ENCODE measurements around the gene ZSWIM7.
A peak's percentile ranks its signal among the peaks of the same experiment; 100 is the strongest.

ZSWIM7 gene

GRCh38 chr17:15977894-15978293 is 21.6 kb downstream of the ZSWIM7 start:
- peaks cover 70% of the 10 kb centered on the region for H3K36me3 Mint-ChIP-seq (ENCODE audit: low read depth)
- H3K27ac Mint-ChIP-seq, result no peak overlapping the region
- no peak overlapping the region for H3K4me3 Mint-ChIP-seq
- intact Hi-C loops (cut with micrococcal nuclease), result no loop called here
- no peaks in the 10 kb centered on the region for H3K27me3 Mint-ChIP-seq
- no peaks in the 10 kb centered on the region for H3K9me3 Mint-ChIP-seq
- peaks cover 19% of the 10 kb centered on the region for H3K4me1 Mint-ChIP-seq (ENCODE audit: low read depth)

- Mint-ChIP-seq H3K36me3 (ENCODE audit: low read depth) (peaks cover 64% of the 10 kb centered on the region), H3K4me1 (ENCODE audit: low read depth) (peaks cover 21% of the 10 kb centered on the region), H3K4me3 (no peak overlapping the region), H3K27me3 (peaks cover 2% of the 10 kb centered on the region), H3K9me3 (no peaks in the 10 kb centered on the region), H3K27ac (no peak overlapping the region)
- intact Hi-C loops (cut with micrococcal nuclease), result no loop called here
Observed at GRCh38 chr17:15973834-15974233, 25.7 kb downstream of the ZSWIM7 start.

GRCh38 chr17:15973016-15973415 is 26.5 kb downstream of the ZSWIM7 start:
- H3K4me3 Mint-ChIP-seq, result no peak overlapping the region
- intact Hi-C loops (cut with micrococcal nuclease), result no loop called here
- peaks cover 58% of the 10 kb centered on the region for H3K36me3 Mint-ChIP-seq (ENCODE audit: low read depth)
- H3K27me3 Mint-ChIP-seq, result peaks cover 2% of the 10 kb centered on the region
- peaks cover 25% of the 10 kb centered on the region for H3K4me1 Mint-ChIP-seq (ENCODE audit: low read depth)
- no peaks in the 10 kb centered on the region for H3K9me3 Mint-ChIP-seq
- H3K27ac Mint-ChIP-seq, result no peak overlapping the region

GRCh38 chr17:15972497-15972951 is 27.0 kb downstream of the ZSWIM7 start:
- H3K27me3 Mint-ChIP-seq, result peaks cover 2% of the 10 kb centered on the region

GRCh38 chr17:15971882-15972281 is 27.6 kb downstream of the ZSWIM7 start:
- Mint-ChIP-seq H3K4me3 (no peak overlapping the region), H3K27ac (no peak overlapping the region), H3K36me3 (ENCODE audit: low read depth) (peaks cover 54% of the 10 kb centered on the region), H3K27me3 (peaks cover 2% of the 10 kb centered on the region), H3K4me1 (ENCODE audit: low read depth) (peaks cover 36% of the 10 kb centered on the region), H3K9me3 (no peaks in the 10 kb centered on the region)
- intact Hi-C loops (cut with micrococcal nuclease), result no loop called here

More at GRCh38 chr17:15972497-15972951, 27.0 kb downstream of the ZSWIM7 start:
- H3K4me1 Mint-ChIP-seq (ENCODE audit: low read depth), result peaks cover 30% of the 10 kb centered on the region
- H3K4me3 Mint-ChIP-seq, result no peak overlapping the region
- no peak overlapping the region for H3K27ac Mint-ChIP-seq
- intact Hi-C loops (cut with micrococcal nuclease), result no loop called here
- no peaks in the 10 kb centered on the region for H3K9me3 Mint-ChIP-seq
- H3K36me3 Mint-ChIP-seq (ENCODE audit: low read depth), result peaks cover 57% of the 10 kb centered on the region

- Mint-ChIP-seq H3K36me3 (ENCODE audit: low read depth) (peaks cover 50% of the 10 kb centered on the region), H3K4me3 (no peak overlapping the region), H3K4me1 (ENCODE audit: low read depth) (peaks cover 43% of the 10 kb centered on the region), H3K27me3 (peaks cover 2% of the 10 kb centered on the region), H3K9me3 (no peaks in the 10 kb centered on the region), H3K27ac (no peak overlapping the region)
- intact Hi-C loops (cut with micrococcal nuclease), result no loop called here
Observed at GRCh38 chr17:15971098-15971678, 28.3 kb downstream of the ZSWIM7 start.

- Mint-ChIP-seq H3K4me1 (ENCODE audit: low read depth) (peaks cover 50% of the 10 kb centered on the region), H3K9me3 (no peaks in the 10 kb centered on the region), H3K36me3 (ENCODE audit: low read depth) (peaks cover 50% of the 10 kb centered on the region), H3K27me3 (peaks cover 2% of the 10 kb centered on the region), H3K4me3 (no peak overlapping the region), H3K27ac (no peak overlapping the region)
- intact Hi-C loops (cut with micrococcal nuclease), result no loop called here
Observed at GRCh38 chr17:15970500-15970899, 29.0 kb downstream of the ZSWIM7 start.

- Mint-ChIP-seq H3K4me1 (ENCODE audit: low read depth) (peaks cover 55% of the 10 kb centered on the region), H3K36me3 (ENCODE audit: low read depth) (peaks cover 40% of the 10 kb centered on the region), H3K27ac (no peak overlapping the region), H3K4me3 (no peak overlapping the region), H3K9me3 (no peaks in the 10 kb centered on the region), H3K27me3 (peaks cover 2% of the 10 kb centered on the region)
- intact Hi-C loops (cut with micrococcal nuclease), result no loop called here
Observed at GRCh38 chr17:15969463-15969862, 30.0 kb downstream of the ZSWIM7 start.

- H3K36me3 Mint-ChIP-seq (ENCODE audit: low read depth), result peaks cover 27% of the 10 kb centered on the region
- H3K4me1 Mint-ChIP-seq (ENCODE audit: low read depth), result peaks cover 58% of the 10 kb centered on the region
- no peaks in the 10 kb centered on the region for H3K9me3 Mint-ChIP-seq
- H3K27ac Mint-ChIP-seq, result no peak overlapping the region
- H3K27me3 Mint-ChIP-seq, result peaks cover 2% of the 10 kb centered on the region
- no peak overlapping the region for H3K4me3 Mint-ChIP-seq
- intact Hi-C loops (cut with micrococcal nuclease), result no loop called here
Observed at GRCh38 chr17:15967706-15968399, 31.7 kb downstream of the ZSWIM7 start.

GRCh38 chr17:15966879-15967248 is 32.6 kb downstream of the ZSWIM7 start:
- Mint-ChIP-seq H3K4me3 (peak overlapping the region; percentile 51), H3K36me3 (ENCODE audit: low read depth) (peaks cover 25% of the 10 kb centered on the region), H3K4me1 (ENCODE audit: low read depth) (peaks cover 56% of the 10 kb centered on the region), H3K27ac (peak overlapping the region; percentile 62), H3K27me3 (peaks cover 2% of the 10 kb centered on the region), H3K9me3 (no peaks in the 10 kb centered on the region)
- intact Hi-C loops (cut with micrococcal nuclease), result no loop called here

GRCh38 chr17:15966183-15966878 is 33.2 kb downstream of the ZSWIM7 start:
- Mint-ChIP-seq H3K4me1 (ENCODE audit: low read depth) (peaks cover 50% of the 10 kb centered on the region), H3K27ac (peak overlapping the region; percentile 62), H3K9me3 (no peaks in the 10 kb centered on the region), H3K27me3 (peaks cover 2% of the 10 kb centered on the region), H3K36me3 (ENCODE audit: low read depth) (peaks cover 21% of the 10 kb centered on the region), H3K4me3 (peak overlapping the region; percentile 51)
- intact Hi-C loops (cut with micrococcal nuclease), result no loop called here

- Mint-ChIP-seq H3K9me3 (no peaks in the 10 kb centered on the region), H3K36me3 (ENCODE audit: low read depth) (peaks cover 21% of the 10 kb centered on the region), H3K27ac (peak overlapping the region; percentile 62), H3K4me3 (no peak overlapping the region), H3K4me1 (ENCODE audit: low read depth) (peaks cover 43% of the 10 kb centered on the region), H3K27me3 (peaks cover 2% of the 10 kb centered on the region)
- intact Hi-C loops (cut with micrococcal nuclease), result no loop called here
Observed at GRCh38 chr17:15965528-15965927, 34.0 kb downstream of the ZSWIM7 start.

- Mint-ChIP-seq H3K27me3 (no peaks in the 10 kb centered on the region), H3K4me3 (peak overlapping the region; percentile 34), H3K27ac (no peak overlapping the region), H3K9me3 (no peaks in the 10 kb centered on the region), H3K36me3 (ENCODE audit: low read depth) (peaks cover 8% of the 10 kb centered on the region), H3K4me1 (ENCODE audit: low read depth) (peaks cover 48% of the 10 kb centered on the region)
- intact Hi-C loops (cut with micrococcal nuclease), result no loop called here
Observed at GRCh38 chr17:15963670-15964110, 35.8 kb downstream of the ZSWIM7 start.

GRCh38 chr17:15958484-15958854 is 41.0 kb downstream of the ZSWIM7 start:
- peaks cover 25% of the 10 kb centered on the region for H3K36me3 Mint-ChIP-seq (ENCODE audit: low read depth)
- H3K27ac Mint-ChIP-seq, result peak overlapping the region; percentile 30
- intact Hi-C loops (cut with micrococcal nuclease), result no loop called here
- peaks cover 54% of the 10 kb centered on the region for H3K4me1 Mint-ChIP-seq (ENCODE audit: low read depth)
- H3K9me3 Mint-ChIP-seq, result no peaks in the 10 kb centered on the region
- H3K27me3 Mint-ChIP-seq, result peaks cover 25% of the 10 kb centered on the region
- peak overlapping the region; percentile 37 for H3K4me3 Mint-ChIP-seq
